VCaP (cell line): Measurements from ENCODE around the gene PSMA7.

ENCODE experiments used
- H3K27ac ChIP-seq: fragments of 450-650 bp; 2 replicates; pipeline ENCODE4 v1.5.1; 2017
- TF ChIP-seq, protein P1 (sequence below): fragments of 450-650 bp; conservative IDR thresholded peaks from 2 replicates; pipeline ENCODE4 v1.5.1; 2017; ENCODE audit warnings: mild to moderate bottlenecking, moderate library complexity

The PSMA7 gene

DNA sequence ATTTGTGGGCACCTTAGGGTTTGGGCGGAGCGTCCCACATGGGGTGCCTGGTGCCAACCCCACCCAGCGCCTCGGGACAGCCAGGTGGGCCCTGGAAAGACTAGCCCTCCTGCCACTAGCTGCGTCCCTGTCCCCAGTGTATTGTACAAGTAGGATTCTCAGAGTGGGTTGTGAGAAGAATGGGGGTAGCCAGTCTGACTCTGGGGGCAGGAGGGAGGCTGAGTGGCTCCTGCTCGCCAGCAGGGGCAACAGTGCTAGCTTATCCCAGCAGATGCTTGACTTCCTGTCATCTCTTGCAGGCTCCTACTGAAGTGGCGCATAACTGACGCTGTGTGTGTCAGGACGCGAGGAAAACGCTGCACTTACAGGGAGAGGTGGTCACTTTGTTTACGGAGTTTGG is 9.3 kb downstream of the PSMA7 start:
- peak overlapping the region; percentile 21; the same call in 1 of the 2 replicates for H3K27ac ChIP-seq
- TF ChIP-seq, protein P1, sequence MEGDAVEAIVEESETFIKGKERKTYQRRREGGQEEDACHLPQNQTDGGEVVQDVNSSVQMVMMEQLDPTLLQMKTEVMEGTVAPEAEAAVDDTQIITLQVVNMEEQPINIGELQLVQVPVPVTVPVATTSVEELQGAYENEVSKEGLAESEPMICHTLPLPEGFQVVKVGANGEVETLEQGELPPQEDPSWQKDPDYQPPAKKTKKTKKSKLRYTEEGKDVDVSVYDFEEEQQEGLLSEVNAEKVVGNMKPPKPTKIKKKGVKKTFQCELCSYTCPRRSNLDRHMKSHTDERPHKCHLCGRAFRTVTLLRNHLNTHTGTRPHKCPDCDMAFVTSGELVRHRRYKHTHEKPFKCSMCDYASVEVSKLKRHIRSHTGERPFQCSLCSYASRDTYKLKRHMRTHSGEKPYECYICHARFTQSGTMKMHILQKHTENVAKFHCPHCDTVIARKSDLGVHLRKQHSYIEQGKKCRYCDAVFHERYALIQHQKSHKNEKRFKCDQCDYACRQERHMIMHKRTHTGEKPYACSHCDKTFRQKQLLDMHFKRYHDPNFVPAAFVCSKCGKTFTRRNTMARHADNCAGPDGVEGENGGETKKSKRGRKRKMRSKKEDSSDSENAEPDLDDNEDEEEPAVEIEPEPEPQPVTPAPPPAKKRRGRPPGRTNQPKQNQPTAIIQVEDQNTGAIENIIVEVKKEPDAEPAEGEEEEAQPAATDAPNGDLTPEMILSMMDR, result peak; percentile 27; the same call in 1 of the 2 replicates

DNA sequence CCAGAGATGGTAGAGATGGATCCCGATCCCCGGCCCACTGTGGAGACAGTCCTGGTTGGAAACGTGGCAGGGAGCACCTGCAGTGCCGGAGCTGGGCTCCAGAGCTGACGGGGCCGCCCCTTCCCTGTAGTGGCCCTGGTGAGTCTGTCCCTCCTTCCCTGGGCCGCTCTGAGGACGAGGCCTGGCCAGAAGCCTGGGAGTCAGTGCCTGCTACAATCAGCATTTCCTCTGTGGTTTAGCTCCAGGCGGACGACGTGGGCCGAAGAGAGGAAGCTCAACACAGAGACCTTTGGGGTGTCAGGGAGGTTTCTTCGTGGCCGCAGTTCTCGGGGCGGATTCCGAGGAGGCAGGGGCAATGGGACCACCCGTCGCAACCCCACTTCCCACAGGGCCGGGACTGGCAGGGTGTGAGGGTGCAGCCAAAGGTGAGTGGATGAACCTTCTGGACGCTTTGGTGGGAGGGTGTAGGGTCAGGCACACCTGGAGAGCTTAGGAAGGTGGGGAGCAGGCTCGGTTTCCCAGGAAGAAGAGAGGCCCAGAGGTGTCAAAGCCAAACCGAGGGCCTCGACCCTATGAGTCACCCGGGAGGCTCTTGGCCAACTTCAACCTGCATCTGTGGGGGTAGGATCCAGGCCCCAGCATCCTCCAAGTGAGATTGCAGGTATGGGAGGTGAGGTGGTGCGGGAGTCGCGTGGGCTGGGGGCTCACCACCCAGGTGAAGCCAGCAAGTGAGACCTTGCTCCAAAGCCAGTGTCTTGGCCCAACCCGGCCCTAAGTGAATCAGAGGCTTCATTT is 9.9 kb downstream of the PSMA7 start:
- TF ChIP-seq, protein P1, result no peak
- peak overlapping the region; percentile 21 for H3K27ac ChIP-seq

DNA sequence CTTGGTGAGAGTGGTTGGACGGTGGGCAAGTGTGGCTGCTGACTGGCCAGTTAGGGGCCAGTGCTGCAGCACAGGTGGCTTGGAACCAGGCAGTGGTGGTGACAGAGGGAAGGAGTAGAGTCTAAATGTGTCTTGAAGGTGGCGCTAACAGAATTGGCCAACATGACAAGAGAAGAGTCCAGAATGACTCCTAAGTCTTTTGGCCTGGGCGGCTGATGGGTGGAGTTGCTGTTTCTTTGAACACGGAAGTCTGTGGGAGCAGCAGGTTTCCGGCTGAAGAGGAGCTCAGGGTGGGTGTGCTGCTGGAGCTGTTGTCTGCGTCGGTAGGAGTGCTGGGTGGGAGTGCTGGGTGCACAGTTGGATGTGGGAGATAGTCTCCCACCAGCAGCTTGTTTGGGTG is 10.8 kb downstream of the PSMA7 start:
- no peak overlapping the region for H3K27ac ChIP-seq
- TF ChIP-seq, protein P1, result no peak

DNA sequence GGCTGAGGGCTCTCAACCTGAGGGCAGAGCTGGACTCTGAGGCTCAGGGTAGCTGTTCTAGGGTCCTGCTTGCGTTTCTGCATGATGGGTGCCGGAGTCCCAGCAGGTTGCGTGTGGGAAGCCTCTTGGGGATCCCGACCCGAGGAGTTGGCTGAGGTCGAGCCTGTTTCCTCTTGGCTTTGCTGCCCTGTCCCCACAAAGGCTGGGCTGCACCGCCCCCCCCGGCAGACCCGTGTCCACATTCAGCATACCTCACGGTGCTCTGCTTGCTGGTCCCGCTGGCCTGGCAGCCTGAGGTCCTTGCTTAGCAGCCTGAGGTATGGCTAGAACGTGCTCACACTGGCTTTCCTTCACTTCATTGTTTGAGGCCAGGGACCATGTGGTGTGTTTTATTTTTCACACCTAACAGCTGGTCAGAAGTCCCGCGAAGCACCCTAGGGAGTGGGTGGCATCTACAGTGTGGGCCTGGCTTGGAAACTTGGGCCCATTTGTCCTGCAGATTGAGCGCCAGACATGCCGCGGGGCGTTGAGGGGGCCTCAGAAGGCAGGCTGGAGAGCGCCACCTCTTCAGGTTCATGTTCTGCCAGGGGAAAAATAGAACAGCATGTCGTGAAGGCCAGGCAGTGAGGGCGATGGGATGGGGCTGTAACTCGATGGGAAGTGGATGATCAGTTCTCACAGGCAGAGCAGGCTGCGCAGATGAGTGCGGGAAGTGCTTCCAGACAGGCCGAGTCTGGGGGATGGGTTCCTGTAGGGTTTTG is 11.5 kb downstream of the PSMA7 start:
- H3K27ac ChIP-seq, result no peak overlapping the region
- TF ChIP-seq, protein P1, result no peak

DNA sequence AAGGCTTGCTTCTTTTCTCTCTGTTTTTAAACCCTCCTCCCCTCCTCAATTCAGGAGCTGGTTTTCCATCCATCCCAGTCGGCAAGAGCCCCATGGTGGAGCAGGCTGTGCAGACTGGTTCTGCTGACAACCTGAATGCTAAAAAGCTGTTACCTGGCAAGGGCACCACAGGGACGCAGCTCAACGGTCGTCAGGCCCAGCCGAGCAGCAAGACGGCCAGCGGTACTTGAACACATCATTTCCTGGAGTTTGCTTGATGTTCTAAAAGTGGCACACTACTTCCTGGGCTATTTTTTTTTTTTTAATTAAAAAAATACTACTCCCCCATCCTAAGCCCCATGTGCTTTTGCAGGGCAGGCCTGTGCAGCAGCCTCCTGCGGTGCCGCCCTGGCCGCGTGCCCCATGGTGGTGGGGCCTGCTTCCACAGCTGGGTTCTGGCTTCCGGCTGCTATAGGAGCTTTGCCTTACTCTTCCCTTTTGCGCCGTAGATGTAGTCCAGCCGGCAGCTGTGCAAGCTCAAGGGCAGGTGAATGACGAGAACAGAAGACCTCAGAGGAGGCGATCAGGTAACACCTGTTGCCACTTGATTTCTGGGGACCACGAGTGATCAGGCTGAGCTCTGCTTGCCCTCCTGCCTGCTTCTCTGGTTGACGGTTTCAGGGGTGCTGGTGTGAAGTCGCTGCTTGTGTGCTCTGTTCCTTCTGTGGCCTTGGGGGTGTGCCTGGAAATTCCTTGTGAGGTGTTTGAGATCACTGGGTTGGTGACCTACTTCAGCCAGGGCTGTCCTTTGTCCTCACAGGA is 13.3 kb downstream of the PSMA7 start:
- no peak overlapping the region for H3K27ac ChIP-seq
- TF ChIP-seq, protein P1, result no peak

DNA sequence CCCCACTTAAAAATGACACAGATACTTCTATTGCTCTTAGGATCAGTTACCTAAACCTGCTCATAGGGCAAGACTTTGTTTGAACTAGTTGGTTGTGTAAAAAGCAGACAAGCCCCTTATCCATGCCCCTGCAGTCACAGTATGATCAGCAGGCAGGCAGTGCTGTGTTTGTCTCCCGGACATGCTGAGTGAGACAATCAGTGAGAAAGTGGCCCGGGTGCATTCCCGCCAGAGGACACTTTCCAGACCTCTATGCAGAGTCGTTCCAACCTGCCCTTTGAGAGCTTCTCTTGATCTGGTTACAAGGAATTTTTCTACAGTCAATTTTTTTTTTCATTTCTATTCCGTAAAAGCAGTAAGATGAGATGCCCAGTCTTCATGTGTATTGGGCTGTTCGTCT is 14.7 kb downstream of the PSMA7 start:
- TF ChIP-seq, protein P1, result no peak
- H3K27ac ChIP-seq, result no peak overlapping the region

DNA sequence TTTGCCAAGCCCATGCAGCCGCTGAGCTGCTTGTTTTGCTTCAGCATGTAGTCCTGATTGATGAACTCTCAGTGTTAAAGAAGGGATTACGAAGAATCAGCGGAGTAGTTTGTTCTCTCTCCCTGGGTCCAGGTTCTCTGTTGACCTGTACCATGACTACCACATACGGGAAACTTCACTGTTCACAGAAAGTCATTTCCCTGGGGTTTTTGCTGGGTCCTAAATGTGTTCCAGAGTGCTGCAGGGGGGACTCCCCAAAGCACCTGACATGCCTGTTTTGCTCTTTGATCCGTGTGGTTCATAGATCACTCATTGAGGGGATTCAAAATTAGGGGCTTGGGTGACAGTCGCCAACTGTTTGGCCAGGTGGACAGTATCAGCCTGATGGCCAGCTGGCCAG is 15.4 kb downstream of the PSMA7 start:
- TF ChIP-seq, protein P1, result no peak
- H3K27ac ChIP-seq, result no peak overlapping the region
